SK-N-SH (cell line): Measurements from ENCODE around the gene ZBTB16. TPM values are rescaled to one million over a fixed set of nuclear protein-coding genes. Genes with fewer than 3 reads are reported as not detected.

ENCODE experiments used
- CTCF ChIA-PET: fragments of 300-600, 350-600 bp; formaldehyde crosslinking; extraction: SDS; loops from one replicate; lab custom pipeline; 2021; lab: Yijun Ruan, JAX
- POLR2A ChIA-PET: fragments of 350-600 bp; sonication (Branson Sonifier 250); formaldehyde crosslinking; extraction: SDS; loops from one replicate; lab custom pipeline; 2020; ENCODE audit warnings: antibody characterized with exemption, inconsistent platforms; lab: Yijun Ruan, JAX
- DNase-seq: peaks from one replicate; pipeline ENCODE4 v3.0.0; 2012
- H2AFZ ChIP-seq: fragments of 200-600 bp; sonication (generic); 2 replicates; pipeline ENCODE4 v1.8.1; 2016; ENCODE audit warnings: antibody characterized with exemption, mild to moderate bottlenecking, low read depth
- H3F3A ChIP-seq: fragments of 200-600 bp; sonication (generic); replicated peaks from 2 replicates; pipeline ENCODE3; 2016; ENCODE audit warnings: antibody characterized with exemption, mild to moderate bottlenecking; ENCODE audit not compliant: insufficient read depth
- H3K27ac ChIP-seq, 2 experiments: fragments of 200-500 bp in 1 of 2; fragments of 200-600 bp in 1 of 2; sonication (Bioruptor generic) in 1 of 2; sonication (generic), shearing (Covaris generic) in 1 of 2; 2 replicates each; pipeline versions ENCODE4 v1.5.1 to v1.6.1; 2014 to 2016; ENCODE audit warnings: low read depth in 2 of 2, inconsistent platforms in 1 of 2, low read length in 1 of 2, mild to moderate bottlenecking in 1 of 2, mixed read lengths in 1 of 2
- H3K27me3 ChIP-seq: fragments of 200-600 bp; sonication (generic), shearing (Covaris generic); 2 replicates; pipeline ENCODE4 v1.6.1; 2016; ENCODE audit warnings: mixed run types; ENCODE audit not compliant: insufficient read depth
- H3K36me3 ChIP-seq, 2 experiments: fragments of 200-500 bp in 1 of 2; fragments of 200-600 bp in 1 of 2; sonication (Bioruptor generic) in 1 of 2; sonication (generic) in 1 of 2; replicated peaks in 1 of 2; 2 replicates each; pipeline versions ENCODE3 to v1.5.1; 2014 to 2016; ENCODE audit warnings: low read length in 1 of 2, mild to moderate bottlenecking in 1 of 2; ENCODE audit not compliant: insufficient read depth in 2 of 2, control insufficient read depth in 1 of 2
- H3K4me1 ChIP-seq, 2 experiments: fragments of 200-500 bp in 1 of 2; fragments of 200-600 bp in 1 of 2; sonication (Bioruptor generic) in 1 of 2; sonication (generic), shearing (Covaris generic) in 1 of 2; 2 replicates each; pipeline versions ENCODE4 v1.5.1 to v1.6.1; 2014 to 2016; ENCODE audit warnings: low read depth in 1 of 2, low read length in 1 of 2, mixed run types in 1 of 2; ENCODE audit not compliant: insufficient read depth in 2 of 2, control insufficient read depth in 1 of 2
- H3K4me2 ChIP-seq: fragments of 200-600 bp; sonication (generic), shearing (Covaris generic); 2 replicates; pipeline ENCODE4 v1.6.1; 2017; ENCODE audit warnings: mixed run types
- H3K4me3 ChIP-seq, 2 experiments: fragments of 200-500 bp in 1 of 2; fragments of 200-600 bp in 1 of 2; sonication (Bioruptor generic) in 1 of 2; sonication (generic), shearing (Covaris generic) in 1 of 2; 2 replicates each; pipeline versions ENCODE4 v1.5.1 to v1.8.1; 2014 to 2016; ENCODE audit warnings: low read depth in 2 of 2, inconsistent platforms in 1 of 2, low read length in 1 of 2, mild to moderate bottlenecking in 1 of 2, mixed read lengths in 1 of 2, moderate library complexity in 1 of 2
- H3K79me2 ChIP-seq: fragments of 200-600 bp; sonication (generic); 2 replicates; pipeline ENCODE4 v1.8.1; 2017; ENCODE audit warnings: mild to moderate bottlenecking; ENCODE audit not compliant: insufficient read depth
- H3K9ac ChIP-seq: fragments of 200-600 bp; sonication (generic); 2 replicates; pipeline ENCODE4 v1.6.1; 2017; ENCODE audit warnings: mixed run types
- H3K9me2 ChIP-seq: fragments of 200-600 bp; sonication (generic); 2 replicates; pipeline ENCODE4 v1.6.1; 2017; ENCODE audit warnings: mixed run types
- H3K9me3 ChIP-seq: fragments of 200-600 bp; sonication (generic); 2 replicates; pipeline ENCODE4 v1.6.1; 2017; ENCODE audit warnings: mixed run types, mild to moderate bottlenecking, moderate library complexity
- H4K20me1 ChIP-seq: fragments of 200-600 bp; sonication (generic); 2 replicates; pipeline ENCODE4 v1.6.1; 2017; ENCODE audit warnings: mild to moderate bottlenecking, mixed run types; ENCODE audit not compliant: insufficient read depth
- CHD2 ChIP-seq: fragments of 150-350 bp; IDR thresholded peaks from 2 replicates; pipeline ENCODE4 v1.6.1; 2018; ENCODE audit warnings: low read length; ENCODE audit not compliant: partially characterized antibody
- CTCF ChIP-seq: fragments of 200-600 bp; sonication (generic); IDR thresholded peaks from 2 replicates; pipeline ENCODE4 v1.6.1; 2017; ENCODE audit warnings: antibody characterized with exemption, mild to moderate bottlenecking, moderate library complexity
- EP300 ChIP-seq, 2 experiments: IDR thresholded peaks; 2 replicates each; pipeline versions ENCODE4 v1.4.0 to v1.6.1; 2012; ENCODE audit warnings: borderline replicate concordance in 1 of 2, low read depth in 1 of 2, low read length in 1 of 2
- FOSL2 ChIP-seq: IDR thresholded peaks from 2 replicates; pipeline ENCODE4 v1.4.0; 2012; ENCODE audit warnings: low read depth, mild to moderate bottlenecking, moderate library complexity, borderline replicate concordance
- FOXM1 ChIP-seq: IDR thresholded peaks from 2 replicates; pipeline ENCODE4 v1.4.0; 2012; ENCODE audit warnings: low read depth, mild to moderate bottlenecking
- JUND ChIP-seq: IDR thresholded peaks from 2 replicates; pipeline ENCODE4 v1.4.0; 2012
- NFIC ChIP-seq: IDR thresholded peaks from 2 replicates; pipeline ENCODE4 v1.4.0; 2012; ENCODE audit warnings: borderline replicate concordance
- PBX3 ChIP-seq: IDR thresholded peaks from 2 replicates; pipeline ENCODE4; 2012
- POLR2AphosphoS5 ChIP-seq: IDR thresholded peaks from 2 replicates; pipeline ENCODE4 v1.6.1; 2012; ENCODE audit warnings: low read depth, low read length
- RAD21 ChIP-seq: IDR thresholded peaks from 2 replicates; pipeline ENCODE4 v1.6.1; 2012; ENCODE audit warnings: mild to moderate bottlenecking, low read length
- REST ChIP-seq: IDR thresholded peaks from 2 replicates; pipeline ENCODE4 v1.6.1; 2012; ENCODE audit warnings: mild to moderate bottlenecking, low read depth, low read length, moderate library complexity
- RFX5 ChIP-seq: IDR thresholded peaks from 2 replicates; pipeline ENCODE4 v1.6.1; 2012; ENCODE audit warnings: mild to moderate bottlenecking, improper control_type of control experiment, low read length
- SMC3 ChIP-seq: IDR thresholded peaks from 2 replicates; pipeline ENCODE4 v1.6.1; 2012; ENCODE audit warnings: low read depth, low read length, improper control_type of control experiment
- TCF12 ChIP-seq: IDR thresholded peaks from 2 replicates; pipeline ENCODE4 v1.4.0; 2012
- USF1 ChIP-seq: IDR thresholded peaks from 2 replicates; pipeline ENCODE4 v1.4.0; 2012; ENCODE audit warnings: low read depth, borderline replicate concordance
- YY1 ChIP-seq: IDR thresholded peaks from 2 replicates; pipeline ENCODE4 v1.4.0; 2012; ENCODE audit warnings: low read depth, mild to moderate bottlenecking
- ZBTB33 ChIP-seq: IDR thresholded peaks from 2 replicates; pipeline ENCODE4 v1.4.0; 2012; ENCODE audit warnings: low read depth, borderline replicate concordance
- WGBS: methylation state at CpG from one replicate; pipeline ENCODE4 v1.1.6; 2017; ENCODE audit warnings: low lambda C conversion rate; 5-methylcytosine and 5-hydroxymethylcytosine counted together
- polyA plus RNA-seq, 3 experiments: library from polyadenylated mRNA; depleted of rRNA; stranded (reverse); fragments of >200 nt; gene quantifications; 2 replicates each; pipeline ENCODE4 v1.2.3, GENCODE V29; 2012

Gene ZBTB16
- polyA plus RNA-seq, 1 of the 3 experiments (the other 2 are of a cell fraction), result not detected

GRCh38 chr11:114169821-114170220 is 110.3 kb downstream of the ZBTB16 start:
- Histone ChIP-seq H3K9me2 (no peaks in the 10 kb centered on the region), H3K27me3 (peaks cover 61% of the 10 kb centered on the region), H3K9me3 (no peaks in the 10 kb centered on the region), H3K4me3 (no peak overlapping the region), H3K27ac (no peak overlapping the region), H3K4me1 (peaks cover 2 to 15% of the 10 kb centered on the region in 2 experiments; a peak in 3 of 4 replicates), H4K20me1 (peaks cover 10% of the 10 kb centered on the region; the same call in 1 of the 2 replicates), H3K36me3 (no peaks in the 10 kb centered on the region), H3K9ac (no peak overlapping the region), H3F3A (no peaks in the 10 kb centered on the region), H3K4me2 (no peak overlapping the region), H3K79me2 (no peaks in the 10 kb centered on the region), H2AFZ (no peak overlapping the region)
- no peak for DNase-seq
- ChIA-PET POLR2A (no interaction called here), CTCF (interaction anchor here (1.2 to 3.3 kb wide), 6 partner anchors 11 to 274 kb away, joined by 3 to 20 read pairs (median 8); no protein-coding TSS in a partner anchor)
- TF ChIP-seq ZBTB33 (no peak), TCF12 (no peak), USF1 (no peak), PBX3 (no peak), RFX5 (no peak), FOSL2 (no peak), JUND (no peak), RAD21 (no peak), POLR2AphosphoS5 (no peak), EP300 (IDR thresholded peaks at IDR 0.05; ENCODE audit: borderline replicate concordance in 1 of 2, low read depth in 1 of 2, low read length in 1 of 2) (no peak)
- WGBS, result 59% methylated on average over 2 of the region's 2 CpGs

GRCh38 chr11:114170226-114170625 is 110.7 kb downstream of the ZBTB16 start:
- Histone ChIP-seq H3K36me3 (no peaks in the 10 kb centered on the region), H3K9me2 (no peaks in the 10 kb centered on the region), H3K4me1 (peaks cover 2 to 15% of the 10 kb centered on the region in 2 experiments; a peak in 3 of 4 replicates), H3K27me3 (peaks cover 61% of the 10 kb centered on the region), H4K20me1 (peaks cover 6% of the 10 kb centered on the region; the same call in 1 of the 2 replicates), H2AFZ (no peak overlapping the region), H3K27ac (no peak overlapping the region), H3K9me3 (no peaks in the 10 kb centered on the region), H3K9ac (no peak overlapping the region), H3K4me3 (no peak overlapping the region), H3K79me2 (no peaks in the 10 kb centered on the region), H3K4me2 (no peak overlapping the region), H3F3A (no peaks in the 10 kb centered on the region)
- 69% methylated on average over 10 of the region's 10 CpGs for WGBS
- POLR2A ChIA-PET, result no interaction called here
- CTCF ChIA-PET, result interaction anchor here (1.0 to 3.3 kb wide), 8 partner anchors 10 to 274 kb away, joined by 3 to 20 read pairs (median 8); no protein-coding TSS in a partner anchor
- DNase-seq, result no peak
- TF ChIP-seq FOXM1, result no peak
- no peak for TF ChIP-seq REST
- no peak for TF ChIP-seq NFIC
- TF ChIP-seq SMC3, result no peak
- TF ChIP-seq CTCF, result no peak
- TF ChIP-seq RAD21, result no peak
- TF ChIP-seq USF1, result no peak
- TF ChIP-seq CHD2, result no peak
- TF ChIP-seq YY1, result no peak
